GM12873 (cell line): ENCODE results near the gene AP2S1.

Experiments
- CTCF ChIP-seq: IDR thresholded peaks from 2 replicates; pipeline ENCODE4 v1.5.1; 2012; ENCODE audit warnings: low read depth, mild to moderate bottlenecking, moderate library complexity, low read length, control low read depth; ENCODE audit not compliant: insufficient read depth; ENCODE audit errors: missing control alignments

The AP2S1 gene

GRCh38 chr19:46842791-46843190 is 7.9 kb downstream of the AP2S1 start:
- no peak for TF ChIP-seq CTCF

GRCh38 chr19:46841458-46842083 is 9.1 kb downstream of the AP2S1 start:
- no peak for TF ChIP-seq CTCF

- TF ChIP-seq CTCF, result peak; percentile 87
These were observed 10.1 kb downstream of the AP2S1 start for GRCh38 chr19:46840498-46840942.

- no peak for TF ChIP-seq CTCF
These were observed 10.7 kb downstream of the AP2S1 start for GRCh38 chr19:46839752-46840497.

GRCh38 chr19:46838160-46838559 is 12.5 kb downstream of the AP2S1 start:
- no peak for TF ChIP-seq CTCF

- TF ChIP-seq CTCF, result no peak
These were observed 15.7 kb downstream of the AP2S1 start for GRCh38 chr19:46834984-46835383.

GRCh38 chr19:46834121-46834520 is 16.5 kb downstream of the AP2S1 start:
- no peak for TF ChIP-seq CTCF
